Fibroblast of villous mesenchyme (primary cell): Measurements from ENCODE around the gene NHS. TPM values are rescaled to one million over a fixed set of nuclear protein-coding genes. Genes with fewer than 3 reads are reported as not detected.

Experiments
- DNase-seq: peaks from one replicate; pipeline ENCODE4 v3.0.0-alpha.2; 2010; ENCODE audit warnings: low read depth
- H3K4me3 ChIP-seq: 2 replicates; pipeline ENCODE4 v1.5.1; 2011; ENCODE audit warnings: low read depth, mild to moderate bottlenecking, low read length
- CTCF ChIP-seq: IDR thresholded peaks from 2 replicates; pipeline ENCODE4 v1.5.1; 2012; ENCODE audit warnings: low read depth, mild to moderate bottlenecking, low read length; ENCODE audit not compliant: insufficient read depth
- total RNA-seq: library from RNA; depleted of rRNA; stranded (reverse); fragments of >200 nt; gene quantifications from 2 replicates; pipeline ENCODE4 v1.2.3, GENCODE V29; 2012

NHS gene
- total RNA-seq, 1 donor = 5.2 TPM

GRCh38 chrX:17597836-17598439 lies 222.9 kb downstream of the NHS start:
- no peak overlapping the region for H3K4me3 ChIP-seq
- no peak for TF ChIP-seq CTCF
- peak; percentile 37 for DNase-seq

GRCh38 chrX:17601441-17602200 lies 226.6 kb downstream of the NHS start:
- no peak overlapping the region for H3K4me3 ChIP-seq
- no peak for DNase-seq
- no peak for TF ChIP-seq CTCF

- TF ChIP-seq CTCF = no peak
Measured at GRCh38 chrX:17602245-17602644, 227.2 kb downstream of the NHS start.

GRCh38 chrX:17603196-17603595 lies 228.2 kb downstream of the NHS start:
- no peak for DNase-seq
- no peak overlapping the region for H3K4me3 ChIP-seq
- no peak for TF ChIP-seq CTCF

More at GRCh38 chrX:17602245-17602644, 227.2 kb downstream of the NHS start:
- DNase-seq = no peak
- H3K4me3 ChIP-seq = no peak overlapping the region

GRCh38 chrX:17605676-17606075 lies 230.7 kb downstream of the NHS start:
- TF ChIP-seq CTCF = no peak
- no peak overlapping the region for H3K4me3 ChIP-seq
- peak; percentile 51 for DNase-seq

- TF ChIP-seq CTCF = no peak
- DNase-seq = peak; percentile 45
- H3K4me3 ChIP-seq = no peak overlapping the region
Measured at GRCh38 chrX:17606231-17606630, 231.2 kb downstream of the NHS start.

GRCh38 chrX:17608888-17609287 lies 233.9 kb downstream of the NHS start:
- DNase-seq = no peak
- H3K4me3 ChIP-seq = no peak overlapping the region
- no peak for TF ChIP-seq CTCF
